HG02870 (cell line): ENCODE measurements around the gene ACOT7.
"Not testable (repeated sequence)": the region's sequence is repeated elsewhere in the genome, so short reads cannot be mapped to it uniquely, and the experiment has no call there.

ENCODE experiments used
- ATAC-seq: cut with Tn5 transposase; IDR thresholded peaks from one replicate; pipeline ENCODE4 v1.9.1; 2021; ENCODE audit warnings: mild to moderate bottlenecking, moderate library complexity; ENCODE audit not compliant: unreplicated experiment

Gene ACOT7, protein sequence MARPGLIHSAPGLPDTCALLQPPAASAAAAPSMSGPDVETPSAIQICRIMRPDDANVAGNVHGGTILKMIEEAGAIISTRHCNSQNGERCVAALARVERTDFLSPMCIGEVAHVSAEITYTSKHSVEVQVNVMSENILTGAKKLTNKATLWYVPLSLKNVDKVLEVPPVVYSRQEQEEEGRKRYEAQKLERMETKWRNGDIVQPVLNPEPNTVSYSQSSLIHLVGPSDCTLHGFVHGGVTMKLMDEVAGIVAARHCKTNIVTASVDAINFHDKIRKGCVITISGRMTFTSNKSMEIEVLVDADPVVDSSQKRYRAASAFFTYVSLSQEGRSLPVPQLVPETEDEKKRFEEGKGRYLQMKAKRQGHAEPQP

DNA sequence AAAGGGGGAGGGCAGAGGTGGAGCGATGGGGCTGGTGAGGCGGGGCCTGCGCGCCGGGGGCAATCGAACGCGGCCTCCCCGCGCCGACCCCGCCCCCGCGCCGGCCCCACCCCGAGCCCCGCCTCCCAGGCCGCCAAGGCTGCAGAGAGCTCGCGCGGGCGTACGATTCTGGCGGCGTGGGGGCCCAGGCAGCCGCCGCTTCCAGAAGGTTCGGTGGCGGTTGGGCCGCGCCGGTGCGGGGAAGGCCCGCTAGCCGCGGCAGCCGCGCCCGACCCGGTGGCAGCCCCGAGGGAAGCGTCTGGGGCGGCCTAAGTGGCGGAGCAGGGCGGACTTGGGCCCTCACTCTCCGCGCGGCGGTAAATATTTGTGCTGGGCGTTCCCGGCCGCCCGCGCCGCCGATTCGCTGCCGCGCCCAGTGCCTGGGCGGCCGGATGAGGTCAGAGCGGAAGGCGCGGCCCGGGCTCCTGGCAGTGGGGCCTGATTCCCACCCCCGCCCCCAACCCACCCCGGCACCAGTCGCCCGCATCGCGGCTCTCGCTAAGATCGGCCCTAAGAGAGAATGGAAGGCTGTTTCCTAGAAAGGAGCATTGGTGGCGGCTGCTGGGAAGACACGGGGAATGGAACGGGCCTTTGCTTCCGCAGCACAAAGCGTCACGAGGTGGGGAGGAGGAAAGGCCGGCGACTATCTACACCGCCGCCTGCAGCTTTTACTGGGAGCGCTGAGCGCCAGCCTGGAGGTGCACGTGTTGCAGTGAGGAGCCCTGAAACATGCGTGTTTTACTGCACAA lies at the start of gene ACOT7:
TSS of gene ACOT7 (minus strand) at position 368 of the 788 bp plus-strand sequence. CDS start 368 bp downstream, outside the sequence.
- peak; percentile 76 for ATAC-seq

GRCh38 chr1:6441586-6441985 lies 48.0 kb upstream of the ACOT7 start:
- ATAC-seq: no peak

DNA sequence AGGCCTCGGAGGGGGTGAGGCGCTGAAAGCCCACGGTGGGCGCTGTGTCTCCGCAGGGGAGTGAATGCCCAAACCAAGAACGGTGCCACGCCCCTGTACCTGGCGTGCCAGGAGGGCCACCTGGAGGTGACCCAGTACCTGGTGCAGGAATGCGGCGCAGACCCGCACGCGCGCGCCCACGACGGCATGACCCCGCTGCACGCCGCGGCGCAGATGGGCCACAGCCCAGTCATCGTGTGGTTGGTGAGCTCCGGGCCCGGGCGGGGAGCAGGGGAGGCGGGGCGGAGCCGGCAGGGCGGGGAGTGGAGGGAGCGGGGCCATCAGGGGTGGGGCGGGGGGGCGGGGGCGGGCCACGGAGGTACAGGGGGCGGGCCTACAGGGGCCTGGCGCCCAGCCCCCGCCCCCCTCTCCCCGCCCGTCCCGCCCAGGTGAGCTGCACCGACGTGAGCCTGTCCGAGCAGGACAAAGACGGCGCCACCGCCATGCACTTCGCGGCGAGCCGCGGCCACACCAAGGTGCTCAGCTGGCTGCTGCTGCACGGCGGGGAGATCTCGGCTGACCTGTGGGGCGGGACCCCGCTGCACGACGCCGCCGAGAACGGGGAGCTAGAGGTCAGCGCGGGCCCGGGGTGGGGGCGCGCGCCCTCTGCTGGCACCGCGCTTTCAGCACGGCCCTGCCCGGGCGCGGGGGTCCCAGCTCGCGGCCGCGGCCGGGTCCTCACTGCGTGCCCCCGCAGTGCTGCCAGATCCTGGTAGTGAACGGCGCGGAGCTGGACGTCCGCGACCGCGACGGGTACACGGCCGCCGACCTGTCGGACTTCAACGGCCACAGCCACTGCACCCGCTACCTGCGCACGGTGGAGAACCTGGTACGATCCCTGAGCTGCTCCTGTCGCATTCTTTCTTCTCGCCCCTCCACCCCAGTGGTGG lies 46.9 kb upstream of the ACOT7 start:
- no peak for ATAC-seq

DNA sequence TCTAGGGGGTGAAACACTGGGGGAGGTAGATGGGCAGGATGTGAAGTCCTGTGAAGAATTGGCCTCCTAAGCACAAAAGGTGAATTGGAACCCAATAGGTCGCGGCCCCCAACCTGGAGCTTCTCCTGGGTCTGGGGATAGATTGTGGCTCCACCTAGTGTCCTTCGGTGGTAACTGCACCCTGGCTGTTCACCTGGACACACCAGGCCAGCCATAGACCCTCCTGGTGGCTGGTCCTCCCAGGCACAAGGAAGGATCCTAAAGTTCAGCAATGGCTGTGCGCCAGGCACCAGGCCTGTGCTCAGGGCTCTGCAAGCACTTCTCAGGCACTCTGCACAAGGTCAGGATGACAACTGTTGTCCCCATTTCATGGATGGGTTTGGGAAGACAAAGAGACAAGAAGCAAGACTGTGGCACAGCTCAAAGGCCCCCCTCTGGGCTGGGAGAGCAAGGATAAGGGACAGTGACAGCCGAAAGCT lies 44.5 kb upstream of the ACOT7 start:
- ATAC-seq: no peak

DNA sequence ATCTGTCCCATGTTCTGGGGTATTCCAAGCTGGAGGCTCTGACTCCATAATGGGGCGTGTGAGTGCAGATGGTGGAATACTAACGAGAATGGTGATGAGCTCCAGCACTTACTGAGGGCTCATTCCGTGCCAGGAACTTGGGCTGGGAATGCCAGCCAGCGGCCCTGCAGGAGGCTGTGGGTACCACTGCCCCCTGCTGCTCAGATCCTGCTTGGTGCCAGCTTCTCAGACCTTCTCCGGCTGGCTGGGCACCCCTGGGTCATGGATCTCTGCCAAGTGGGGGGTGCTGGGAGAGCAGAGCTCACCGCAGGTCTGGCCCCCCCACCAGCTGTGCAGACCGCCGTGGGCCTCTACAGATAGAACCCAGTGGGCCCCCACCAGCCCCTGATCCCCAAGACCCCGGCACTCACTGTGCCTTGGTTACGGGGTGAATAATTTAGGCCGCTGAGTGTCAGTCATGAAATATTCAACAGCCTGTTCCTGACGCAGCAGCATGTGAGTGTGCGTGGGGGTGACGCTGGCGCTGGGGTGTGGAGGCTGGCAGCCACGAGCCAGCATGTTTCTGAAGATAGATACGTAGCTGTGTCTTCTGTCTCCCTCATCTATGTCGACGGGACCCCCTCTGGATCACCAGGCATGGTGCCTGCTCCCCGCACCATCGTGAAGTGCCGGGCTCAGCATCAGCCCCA lies 43.6 kb upstream of the ACOT7 start:
- ATAC-seq: not testable (repeated sequence)

DNA sequence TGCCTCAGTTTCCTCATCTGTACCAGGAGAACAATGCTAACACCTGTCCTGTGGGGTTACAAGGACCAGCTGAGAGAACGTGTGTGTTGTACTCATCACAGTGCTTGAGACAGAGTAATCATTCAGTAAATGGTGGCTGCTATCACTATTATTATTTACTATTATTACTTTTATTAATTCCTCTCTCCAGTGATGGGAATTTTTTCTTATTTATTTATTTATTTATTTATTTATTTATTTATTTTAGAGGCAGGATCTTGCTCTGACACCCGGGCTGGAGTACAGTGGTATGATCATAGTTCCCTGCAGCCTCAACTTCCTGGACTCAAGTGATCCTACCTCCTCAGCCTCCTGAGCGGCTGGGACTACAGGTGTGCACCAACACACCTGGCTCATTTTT lies 42.7 kb upstream of the ACOT7 start:
- ATAC-seq: not testable (repeated sequence)

- ATAC-seq: no peak
Observed at GRCh38 chr1:6435547-6435946, 42.0 kb upstream of the ACOT7 start.

GRCh38 chr1:6435129-6435528 lies 41.6 kb upstream of the ACOT7 start:
- ATAC-seq: no peak

DNA sequence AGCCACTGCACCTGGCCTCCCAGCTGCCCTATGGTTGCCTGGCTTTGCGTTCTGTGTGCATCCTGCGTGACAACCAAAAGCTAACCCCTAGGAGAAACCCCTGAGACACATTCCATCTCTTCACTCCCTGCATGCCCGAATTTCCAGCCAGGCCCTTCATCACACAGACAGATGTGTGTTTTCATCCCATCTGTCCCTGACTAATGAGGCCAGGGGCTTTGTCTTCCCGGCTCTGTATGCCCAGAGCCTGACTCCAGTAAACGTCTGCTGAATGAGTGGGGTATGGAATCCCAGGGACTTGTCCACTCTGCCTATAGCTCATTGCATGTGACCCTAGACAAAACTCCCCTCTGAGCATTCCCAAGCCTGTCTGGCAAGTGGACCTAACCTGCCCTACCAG lies 40.6 kb upstream of the ACOT7 start:
- ATAC-seq: no peak

DNA sequence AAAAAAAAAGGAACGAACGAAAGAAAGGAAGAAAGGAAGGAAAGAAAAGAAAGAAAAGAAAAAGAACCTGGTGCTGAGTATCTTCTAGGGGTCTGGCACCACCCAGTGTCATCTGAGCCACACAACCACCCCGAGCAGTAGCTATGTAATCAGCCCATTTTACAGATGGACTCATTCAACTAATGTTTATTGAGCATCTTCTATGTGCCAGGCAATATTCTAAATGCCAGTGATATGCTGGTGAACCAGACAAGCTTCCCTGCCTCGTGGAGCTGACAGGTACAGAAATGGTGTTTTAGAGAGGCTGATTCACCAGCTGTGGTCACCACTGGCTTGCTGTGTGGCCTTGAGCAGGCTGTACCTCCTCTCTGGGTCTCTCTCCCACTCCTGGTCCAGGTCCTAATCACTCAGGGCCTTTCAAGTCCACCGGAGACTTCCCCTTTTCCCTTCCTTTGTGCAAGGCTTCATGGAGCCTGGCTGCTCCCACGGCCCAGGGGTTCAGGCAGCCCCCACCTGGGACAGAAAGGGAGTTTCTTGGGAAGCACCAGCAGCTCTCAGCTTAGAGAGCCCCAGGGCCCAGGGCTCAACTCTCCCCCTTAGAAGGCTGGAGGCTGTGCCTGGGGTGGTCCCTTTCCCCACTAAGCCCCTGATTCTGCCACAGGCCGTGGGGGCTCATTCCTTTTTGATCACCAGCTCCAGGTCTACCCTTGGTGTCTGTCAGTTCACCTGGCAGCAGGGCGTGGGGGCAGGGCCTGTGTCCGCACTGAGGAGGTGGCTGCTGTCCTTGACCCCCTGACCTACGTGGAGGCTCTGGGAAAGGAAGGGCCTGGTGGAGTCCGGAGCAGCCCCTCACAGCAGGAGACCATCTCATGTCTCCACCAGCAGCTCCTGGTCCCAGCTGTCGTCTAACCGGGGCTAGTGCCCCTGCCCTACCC lies 38.3 kb upstream of the ACOT7 start:
- not testable (repeated sequence) for ATAC-seq

DNA sequence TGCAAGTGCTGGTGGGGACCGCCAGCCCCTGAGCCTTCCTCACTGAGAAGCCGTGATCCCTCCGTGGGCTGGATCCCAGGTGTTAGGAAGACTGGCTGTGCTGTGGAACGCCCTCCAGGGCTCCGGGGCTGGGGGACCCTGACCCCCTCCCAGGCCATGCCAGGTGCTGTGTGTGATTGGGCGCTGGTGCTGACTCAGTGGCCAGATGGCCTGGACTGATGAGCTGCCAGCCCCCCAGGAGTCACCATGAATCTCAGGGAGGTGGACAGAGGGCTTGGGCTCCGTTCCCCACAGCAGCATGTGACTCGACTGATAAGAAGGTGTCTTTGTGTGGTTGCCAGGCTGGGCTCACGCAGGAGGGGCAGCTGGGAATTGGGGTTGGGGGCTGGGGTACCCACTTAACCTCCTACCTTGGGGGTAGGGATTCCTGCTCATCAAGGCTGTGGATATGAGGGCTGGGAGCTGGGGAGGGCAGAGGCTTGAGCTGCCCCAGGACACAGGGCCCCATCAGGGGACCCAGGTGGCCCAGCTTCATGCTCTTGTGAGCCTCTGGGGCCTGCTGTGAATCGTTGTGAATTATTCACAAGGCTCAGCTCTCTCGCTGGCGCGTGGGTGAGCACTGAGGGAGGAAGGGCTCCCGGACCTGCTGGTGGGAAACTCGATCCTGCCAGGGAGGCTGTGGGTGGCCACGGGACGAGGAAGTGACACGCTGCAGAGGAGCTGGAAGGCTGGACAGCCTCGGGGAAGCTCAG lies 36.3 kb upstream of the ACOT7 start:
- not testable (repeated sequence) for ATAC-seq

DNA sequence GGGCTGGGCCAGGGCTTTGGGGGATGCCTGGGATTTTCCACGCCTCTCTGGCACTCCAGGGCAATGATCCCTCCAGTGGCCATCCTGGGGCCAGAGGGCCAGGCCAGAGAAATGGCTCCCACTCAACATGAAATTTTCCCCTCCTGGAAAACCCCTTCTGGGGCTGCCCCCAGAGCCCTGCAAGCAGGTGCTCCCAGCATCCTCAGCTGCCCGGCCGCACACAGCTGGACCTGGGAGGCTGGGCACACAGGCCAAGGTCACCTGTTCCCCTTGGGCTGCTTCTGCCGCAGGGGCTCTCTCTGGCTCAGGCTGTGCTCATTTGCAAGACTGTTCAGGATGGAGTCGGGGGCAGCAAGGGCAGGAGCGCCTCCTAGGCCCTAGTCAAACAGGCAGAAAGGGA lies 34.9 kb upstream of the ACOT7 start:
- ATAC-seq: not testable (repeated sequence)

DNA sequence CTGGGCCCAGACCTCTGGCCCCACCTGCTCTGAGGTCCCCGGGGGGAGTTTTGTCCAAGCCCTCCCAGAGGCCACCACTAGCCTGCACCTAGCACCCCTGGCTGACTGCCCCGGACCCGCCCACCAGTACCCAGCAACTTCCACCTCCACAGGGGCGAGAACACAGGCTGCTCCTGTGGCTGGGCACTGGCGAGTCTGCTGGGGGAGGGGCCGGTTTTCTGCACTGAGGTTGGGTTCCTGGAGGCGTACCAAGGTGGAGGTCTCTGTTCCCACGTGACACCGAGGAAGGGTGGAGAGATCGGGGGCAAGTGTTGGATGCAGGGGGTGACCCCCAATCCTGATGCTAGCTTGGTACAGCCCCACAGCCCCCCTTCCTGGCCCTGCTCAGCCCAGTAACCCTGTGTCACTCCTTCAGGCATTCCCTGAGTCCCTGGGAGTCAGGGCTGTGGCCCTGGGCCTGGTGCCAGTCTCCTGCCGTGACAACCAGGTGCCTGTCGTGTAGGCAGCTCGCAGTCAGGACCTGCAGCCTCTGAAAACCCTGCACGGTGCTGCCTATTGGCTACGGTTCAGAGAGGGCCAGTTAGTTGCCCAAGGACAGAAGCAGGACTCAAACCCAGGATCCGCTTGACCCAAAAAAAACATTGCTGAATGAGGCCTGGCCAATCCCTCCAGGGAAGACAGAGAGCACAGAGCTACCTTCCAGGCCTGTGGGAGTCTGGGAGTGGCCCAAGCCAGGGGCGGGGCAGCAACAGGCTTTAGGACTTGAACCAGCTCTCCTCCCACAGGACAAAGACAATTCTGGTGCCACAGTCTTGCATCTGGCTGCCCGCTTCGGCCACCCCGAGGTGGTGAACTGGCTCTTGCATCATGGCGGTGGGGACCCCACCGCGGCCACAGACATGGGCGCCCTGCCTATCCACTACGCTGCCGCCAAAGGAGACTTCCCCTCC lies 34.1 kb upstream of the ACOT7 start:
- no peak for ATAC-seq

DNA sequence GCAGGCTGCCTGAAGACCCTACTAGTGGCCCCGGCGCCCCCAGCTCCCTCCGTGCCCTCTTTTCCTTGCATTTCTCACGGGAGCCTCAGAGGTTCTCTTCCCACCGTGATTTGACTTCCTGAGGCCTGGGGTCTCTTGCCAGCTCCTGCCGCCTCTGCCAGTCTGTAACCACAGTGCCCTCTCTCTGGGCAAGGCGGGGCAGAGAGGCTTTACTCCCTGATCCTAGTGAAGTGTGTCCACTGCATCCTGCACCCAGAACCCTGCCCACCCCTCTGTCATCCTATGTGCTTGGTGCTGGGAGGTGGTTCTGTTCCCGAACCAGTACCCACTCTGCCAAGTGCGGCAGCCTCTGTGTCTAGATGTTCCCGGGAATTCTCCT lies 33.4 kb upstream of the ACOT7 start:
- no peak for ATAC-seq

DNA sequence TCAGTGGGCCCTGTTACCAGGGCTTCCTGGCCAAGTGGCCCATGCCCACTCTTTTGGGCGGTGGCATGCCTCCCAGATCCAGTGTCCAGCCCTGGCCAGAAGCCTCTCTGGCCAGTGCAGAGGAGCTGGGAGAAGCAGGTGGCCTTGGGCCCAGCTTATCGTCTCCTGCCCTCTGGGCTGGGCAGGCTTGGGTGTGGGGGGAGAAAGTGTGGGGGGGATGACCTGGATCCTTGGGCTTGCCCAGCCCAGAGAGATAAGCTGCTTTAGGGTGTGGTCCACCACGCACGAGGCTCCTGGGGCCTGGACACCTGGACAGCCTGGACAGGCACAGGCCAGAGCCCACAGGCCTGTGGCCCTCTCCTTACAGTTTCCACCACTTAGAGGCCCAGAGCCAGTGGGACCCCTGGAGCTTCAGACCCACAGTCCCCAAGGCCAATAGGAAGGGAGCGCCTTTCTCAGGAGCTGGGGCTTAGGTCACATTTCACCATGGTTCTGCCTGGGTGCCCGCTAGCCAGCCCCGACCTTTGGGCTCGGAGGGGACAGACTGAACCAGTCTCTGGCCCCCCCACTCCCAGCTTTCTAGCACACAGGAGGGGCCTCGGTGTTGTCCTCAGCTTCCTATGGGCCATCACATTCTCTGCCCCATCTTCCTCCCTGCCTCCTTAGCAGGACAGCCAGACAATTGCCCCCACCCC lies 32.9 kb upstream of the ACOT7 start:
- no peak for ATAC-seq

DNA sequence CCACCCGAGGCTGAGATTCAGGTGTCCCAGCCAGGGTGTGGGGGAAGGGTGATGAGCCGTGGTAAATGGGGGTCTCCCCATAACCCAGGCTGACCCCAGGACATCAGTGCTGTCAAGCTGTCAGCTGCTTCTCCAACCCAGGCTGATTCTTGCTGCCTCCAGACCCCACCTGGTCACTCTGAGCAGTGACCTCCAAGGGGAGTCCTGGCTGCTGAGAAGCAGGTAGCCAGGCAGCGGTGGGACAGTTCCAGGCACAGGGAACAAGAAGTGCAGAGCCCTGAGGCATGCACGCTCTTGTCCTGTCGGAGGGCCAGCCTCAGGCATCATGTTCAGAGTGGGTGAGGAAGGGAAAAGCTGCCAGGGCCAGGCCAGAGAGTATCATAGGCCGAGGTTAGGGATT lies 32.1 kb upstream of the ACOT7 start:
- ATAC-seq: no peak
